ENCODE results near the gene NFIX.
A peak's percentile ranks its signal among the peaks of the same experiment; 100 is the strongest.

NFIX gene

DNA sequence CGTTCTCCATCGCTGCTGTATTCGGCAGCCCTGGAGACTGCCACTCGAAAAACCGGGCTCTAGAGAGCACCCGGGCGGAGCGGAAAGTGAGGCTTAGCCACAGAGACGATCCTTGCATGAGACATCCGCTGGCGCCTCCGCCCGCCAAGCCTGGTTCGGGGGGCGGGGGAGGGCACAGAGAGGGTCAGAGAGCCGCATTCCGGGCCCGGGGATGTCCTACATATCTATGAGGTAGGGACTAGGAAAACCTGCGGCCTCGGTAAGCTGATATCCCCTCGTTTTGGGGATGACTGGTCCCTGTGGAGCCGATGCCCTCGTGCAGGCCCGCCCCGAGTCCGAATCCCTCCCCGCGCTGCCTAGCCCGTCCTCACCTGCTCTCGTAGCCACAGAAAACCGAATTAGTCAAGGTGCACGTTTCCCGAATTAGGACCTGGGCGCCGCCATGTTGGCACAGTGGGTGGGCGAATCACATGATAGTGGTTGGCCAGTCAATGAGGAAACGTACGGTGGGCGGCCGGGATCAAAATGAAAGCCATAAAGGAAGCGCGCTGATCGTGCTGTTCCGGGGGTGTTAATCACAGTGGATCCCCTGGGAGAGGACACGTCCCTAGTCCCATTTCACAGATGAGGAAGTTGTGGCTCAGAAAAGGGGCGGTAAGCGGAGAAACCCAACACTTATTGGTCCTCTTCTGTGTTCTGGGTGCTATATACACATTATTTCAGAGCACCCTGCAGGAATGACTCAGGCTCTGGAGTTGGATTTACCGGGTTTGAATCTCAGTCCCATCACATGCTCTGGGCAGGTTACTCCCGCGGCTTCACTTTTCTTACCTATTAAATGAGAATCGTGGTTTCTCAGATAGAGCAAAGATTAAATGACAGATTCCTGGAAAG lies 121.3 kb downstream of the NFIX start, which contains the start of gene TRMT1:
Gene TRMT1 (minus strand): TSS at position 459 of the 894 bp plus-strand sequence. CDS start 341 bp downstream, at position 118.
- DNase-seq (ENCODE audit: extremely low spot score, insufficient read length, low read depth), result peak; percentile 84
- peak; percentile 94 for FAIRE-seq

- FAIRE-seq (no peak), DNase-seq (ENCODE audit: extremely low spot score, insufficient read length, low read depth) (no peak)
Measured at GRCh38 chr19:13117176-13117771, 122.0 kb downstream of the NFIX start.

GRCh38 chr19:13117772-13118423 lies 122.6 kb downstream of the NFIX start, which contains the start of gene NACC1:
Gene NACC1 (plus strand): TSS chr19:13118264. CDS start chr19:13135208, 16,944 bp downstream.
- DNase-seq (ENCODE audit: extremely low spot score, insufficient read length, low read depth) (peak; percentile 96), FAIRE-seq (peak; percentile 84)

DNA sequence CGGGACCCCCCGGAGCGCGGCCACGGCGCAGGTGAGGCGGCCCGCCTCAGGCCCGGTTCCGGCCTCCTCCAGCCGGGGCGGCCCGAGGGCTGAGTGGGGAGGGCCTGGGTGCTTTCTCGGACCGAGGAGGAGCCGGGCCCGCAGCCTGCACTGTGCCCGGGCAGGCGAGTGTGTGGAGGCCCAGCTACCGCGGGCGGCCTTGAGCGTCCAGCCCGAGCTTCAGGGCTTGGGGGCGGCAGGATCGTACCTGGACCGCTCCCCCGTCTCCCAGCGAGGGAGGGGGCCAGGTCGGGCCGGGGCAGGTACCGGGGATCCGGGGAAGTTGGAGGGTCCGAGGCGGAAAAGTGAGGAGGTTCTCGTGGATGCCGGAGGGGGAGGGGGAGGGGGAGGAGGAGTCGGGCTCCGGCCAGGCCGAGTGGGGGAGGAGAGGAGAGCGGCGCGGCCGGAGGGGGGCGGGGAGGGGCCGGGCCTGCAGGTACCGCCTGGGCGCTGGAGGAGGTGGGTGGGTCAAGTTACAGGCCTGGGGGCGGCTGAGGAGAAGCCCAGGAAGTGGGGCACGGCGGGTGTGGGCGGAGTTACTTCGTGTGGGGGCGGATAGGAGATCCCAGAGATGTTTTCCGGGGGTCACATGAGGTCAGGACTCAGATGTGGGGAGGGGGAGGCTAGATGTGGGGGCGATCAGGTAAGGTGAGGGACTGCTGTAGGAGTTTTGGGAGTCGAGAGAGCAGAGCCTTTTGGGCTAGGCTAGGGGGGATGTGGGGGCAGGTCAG lies 123.3 kb downstream of the NFIX start:
- peak; percentile 26 for FAIRE-seq
- no peak for DNase-seq (ENCODE audit: extremely low spot score, insufficient read length, low read depth)

GRCh38 chr19:13119627-13120026 lies 124.4 kb downstream of the NFIX start:
- no peak for FAIRE-seq

DNA sequence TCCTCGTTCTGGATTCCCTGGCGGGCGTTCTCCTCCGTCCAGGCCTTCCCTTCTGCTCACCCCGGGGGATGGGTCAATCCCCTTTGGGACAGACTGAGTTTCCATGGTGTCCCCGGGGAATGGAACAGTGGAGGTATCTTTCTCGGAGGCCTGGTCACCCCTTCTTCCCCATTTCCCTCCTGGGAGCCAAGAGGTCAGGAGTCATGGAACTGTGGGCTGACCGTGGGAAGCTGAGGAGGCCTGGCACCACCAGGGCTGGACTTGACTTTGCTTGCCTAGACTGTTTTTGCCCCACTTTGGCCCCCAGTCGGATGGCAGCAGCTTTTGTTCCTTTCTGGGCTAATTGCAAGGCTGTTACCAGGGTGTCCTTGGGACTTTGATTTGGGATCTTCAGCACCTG lies 124.8 kb downstream of the NFIX start:
- no peak for DNase-seq (ENCODE audit: extremely low spot score, insufficient read length, low read depth)
- FAIRE-seq, result no peak

More at GRCh38 chr19:13119627-13120026, 124.4 kb downstream of the NFIX start:
- no peak for DNase-seq (ENCODE audit: extremely low spot score, insufficient read length, low read depth)

GRCh38 chr19:13120817-13121216 lies 125.5 kb downstream of the NFIX start:
- FAIRE-seq, result no peak
- no peak for DNase-seq (ENCODE audit: extremely low spot score, insufficient read length, low read depth)

- DNase-seq (ENCODE audit: extremely low spot score, insufficient read length, low read depth) (no peak), FAIRE-seq (peak; percentile 70)
Measured at GRCh38 chr19:13121551-13122274, 126.4 kb downstream of the NFIX start.

- FAIRE-seq (no peak), DNase-seq (ENCODE audit: extremely low spot score, insufficient read length, low read depth) (no peak)
Measured at GRCh38 chr19:13122275-13122878, 127.1 kb downstream of the NFIX start.

DNA sequence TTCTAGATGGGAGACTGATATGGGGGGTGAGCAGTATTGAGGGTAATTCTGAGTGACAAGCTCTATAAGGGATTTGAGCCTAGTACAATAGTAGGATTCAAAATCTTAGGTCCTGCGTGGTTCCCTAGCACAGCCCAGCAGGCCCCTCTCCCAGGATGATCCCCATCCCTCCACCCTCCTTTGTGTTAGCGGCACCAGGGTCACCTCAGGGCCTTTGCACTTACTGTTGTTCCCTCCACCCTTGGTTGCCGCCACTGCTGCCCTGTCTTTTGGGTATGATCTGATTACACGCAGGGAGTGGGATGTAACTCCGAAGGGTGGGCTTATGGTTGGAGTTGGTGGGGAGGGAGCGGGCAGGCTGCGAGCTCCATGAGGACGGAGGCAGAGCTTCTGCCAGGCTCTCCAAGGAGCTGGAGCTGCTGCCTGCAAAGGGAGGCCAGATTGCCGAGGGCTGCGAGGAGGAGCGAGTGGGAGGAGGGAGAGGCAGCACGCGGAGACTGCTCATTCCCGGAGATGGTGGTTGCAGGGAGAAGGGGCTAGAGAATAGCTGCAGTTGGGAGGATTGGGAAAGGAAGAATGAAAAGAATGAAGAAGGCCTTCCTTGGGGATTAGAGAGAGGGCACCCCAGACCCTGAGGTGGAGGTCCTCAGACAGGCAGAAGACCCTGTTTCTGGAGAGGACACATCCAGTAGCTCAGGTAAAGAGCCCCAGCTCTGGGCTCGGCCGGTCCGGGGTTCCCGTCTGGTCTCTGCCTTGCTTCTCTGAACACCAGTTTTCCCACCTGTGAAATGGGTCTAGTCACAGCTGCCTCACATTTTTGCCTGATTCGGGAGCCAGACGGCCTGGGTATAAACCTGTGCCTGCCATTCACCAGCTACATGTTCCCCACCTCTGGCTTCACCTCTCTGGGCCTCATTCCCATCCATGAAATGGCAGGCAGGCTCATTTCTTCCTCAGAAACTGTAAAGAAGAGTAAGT lies 128.0 kb downstream of the NFIX start:
- FAIRE-seq (no peak), DNase-seq (ENCODE audit: extremely low spot score, insufficient read length, low read depth) (no peak)

- FAIRE-seq, result no peak
- no peak for DNase-seq (ENCODE audit: extremely low spot score, insufficient read length, low read depth)
Measured at GRCh38 chr19:13127051-13127450, 131.8 kb downstream of the NFIX start.

DNA sequence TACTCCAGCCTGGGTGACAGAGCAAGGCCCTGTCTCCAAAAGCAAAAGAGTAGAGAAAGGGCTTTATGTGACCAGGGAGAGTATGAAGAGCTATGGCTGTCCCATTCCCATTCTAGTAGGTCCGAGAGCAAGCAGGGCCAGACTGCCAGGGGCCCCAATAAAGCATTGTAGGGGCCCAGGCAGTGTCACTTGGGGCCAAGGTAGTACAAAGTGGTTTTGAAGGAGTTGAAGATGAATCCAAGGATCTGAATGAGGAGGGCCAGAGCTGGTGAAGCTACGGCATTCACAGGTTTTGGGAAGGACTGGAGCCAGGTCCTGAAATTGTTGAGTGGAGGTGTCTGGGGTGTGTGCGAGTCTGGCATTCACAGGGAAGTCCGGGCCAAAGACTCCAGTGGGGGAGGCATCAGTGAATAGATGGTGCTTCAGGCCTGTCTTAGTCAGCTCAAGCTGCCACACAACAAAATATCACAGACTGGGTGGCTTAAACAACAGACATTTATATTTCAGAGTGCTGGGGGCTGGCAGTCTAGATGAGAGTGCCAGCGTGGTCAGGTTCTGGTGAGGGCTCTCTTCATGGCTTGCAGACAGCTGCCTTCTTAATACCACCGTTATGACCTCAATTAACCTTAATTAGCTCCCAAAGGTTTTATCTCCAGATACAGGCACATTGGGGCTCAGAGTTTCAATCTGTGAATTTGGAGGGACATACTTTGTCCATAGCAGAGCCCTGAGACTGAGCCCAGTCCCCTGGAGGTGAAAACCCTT lies 132.7 kb downstream of the NFIX start:
- DNase-seq (ENCODE audit: extremely low spot score, insufficient read length, low read depth) (no peak), FAIRE-seq (no peak)

- FAIRE-seq, result no peak
- no peak for DNase-seq (ENCODE audit: extremely low spot score, insufficient read length, low read depth)
Measured at GRCh38 chr19:13128583-13128982, 133.3 kb downstream of the NFIX start.

GRCh38 chr19:13129384-13129783 lies 134.1 kb downstream of the NFIX start:
- DNase-seq (ENCODE audit: extremely low spot score, insufficient read length, low read depth), result no peak
- no peak for FAIRE-seq

DNA sequence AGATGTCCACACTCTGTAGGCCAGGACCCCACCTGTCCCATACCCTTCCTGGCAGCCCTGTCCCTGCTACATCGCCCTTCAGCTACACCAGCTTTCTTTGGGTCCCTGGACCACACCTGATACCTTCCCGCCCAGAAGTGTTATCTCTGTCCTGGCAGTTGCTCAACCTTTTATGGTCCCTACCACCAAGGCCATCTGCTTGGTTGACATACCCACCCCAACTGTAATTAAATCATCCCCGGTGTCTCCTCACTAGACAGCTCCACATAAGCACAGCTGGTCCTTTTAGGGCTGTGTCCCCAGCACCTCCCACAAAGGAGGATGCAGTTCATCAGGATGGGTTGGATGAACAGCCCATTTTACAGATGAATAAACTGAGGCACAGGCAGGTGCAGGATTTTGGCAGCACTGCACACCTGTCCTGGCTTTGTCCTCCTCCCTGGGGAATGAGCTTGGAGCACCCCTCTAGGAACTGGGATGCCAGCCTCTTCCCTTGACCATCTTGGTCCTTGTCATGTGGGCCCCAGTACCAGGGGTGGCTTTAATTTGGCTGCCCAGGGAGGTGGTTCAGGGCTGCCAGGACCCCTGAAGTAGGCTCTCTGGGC lies 135.7 kb downstream of the NFIX start:
- no peak for FAIRE-seq
- no peak for DNase-seq (ENCODE audit: extremely low spot score, insufficient read length, low read depth)

GRCh38 chr19:13132471-13133180 lies 137.4 kb downstream of the NFIX start:
- DNase-seq (ENCODE audit: extremely low spot score, insufficient read length, low read depth) (no peak), FAIRE-seq (no peak)
